Stimulated activated CD8-positive, alpha-beta memory T cell treated with anti-CD3 and anti-CD28 coated beads, Interleukin-15, amount 100 ng/mL, for 4 hours (primary cell): ENCODE measurements around the gene AFG1L.
"Not testable (repeated sequence)": the region's sequence is repeated elsewhere in the genome, so short reads cannot be mapped to it uniquely, and the experiment has no call there.

Source experiments
- DNase-seq, 2 donors: peaks; one replicate each; pipeline ENCODE4 v3.0.0-alpha.2; 2020; ENCODE audit warnings: low read depth in 2 of 2

AFG1L gene

DNA sequence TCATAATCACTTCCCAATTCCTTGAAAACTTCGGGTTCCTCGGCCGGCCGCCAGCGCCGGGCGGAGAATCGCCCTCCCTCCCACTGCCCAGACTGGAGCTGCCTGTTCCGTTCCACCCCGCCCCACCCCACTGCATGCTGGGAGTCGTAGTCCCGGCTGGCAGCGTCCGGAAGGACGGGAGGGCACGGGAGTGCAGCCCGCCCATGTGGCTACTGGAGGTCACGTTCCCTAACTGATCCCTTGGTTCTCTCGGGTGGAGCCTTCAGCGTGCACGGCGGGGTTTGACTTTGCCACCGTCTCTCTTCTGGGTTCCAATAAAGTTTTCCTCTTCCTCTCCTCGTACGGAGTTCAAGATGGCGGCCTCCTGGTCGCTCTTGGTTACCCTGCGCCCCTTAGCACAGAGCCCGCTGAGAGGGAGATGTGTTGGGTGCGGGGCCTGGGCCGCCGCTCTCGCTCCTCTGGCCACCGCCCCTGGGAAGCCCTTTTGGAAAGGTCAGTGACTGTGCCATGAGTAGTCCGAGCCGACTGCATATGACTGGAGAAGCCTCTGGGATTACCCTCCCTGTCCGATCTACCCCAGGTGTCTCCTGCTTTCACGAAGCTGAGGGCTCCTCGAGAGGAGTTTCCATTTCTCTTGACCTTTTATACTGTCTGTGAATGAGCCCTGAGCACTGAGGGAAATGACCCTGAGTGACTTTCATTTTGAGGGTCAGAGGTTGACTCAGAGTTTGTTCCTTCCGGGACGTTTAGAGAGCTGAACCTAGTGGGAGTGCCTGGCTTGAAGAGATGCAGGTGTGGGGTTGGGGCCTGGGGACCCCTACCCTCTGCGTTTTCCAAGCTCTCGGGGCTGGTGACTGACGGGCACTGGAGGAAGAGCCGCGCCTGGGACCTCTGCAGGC lies at the start of gene AFG1L:
Gene AFG1L (plus strand): TSS at position 328 of the 899 bp plus-strand sequence. CDS start 26 bp downstream, at position 354.
- DNase-seq = peak; percentile 73 to 78

DNA sequence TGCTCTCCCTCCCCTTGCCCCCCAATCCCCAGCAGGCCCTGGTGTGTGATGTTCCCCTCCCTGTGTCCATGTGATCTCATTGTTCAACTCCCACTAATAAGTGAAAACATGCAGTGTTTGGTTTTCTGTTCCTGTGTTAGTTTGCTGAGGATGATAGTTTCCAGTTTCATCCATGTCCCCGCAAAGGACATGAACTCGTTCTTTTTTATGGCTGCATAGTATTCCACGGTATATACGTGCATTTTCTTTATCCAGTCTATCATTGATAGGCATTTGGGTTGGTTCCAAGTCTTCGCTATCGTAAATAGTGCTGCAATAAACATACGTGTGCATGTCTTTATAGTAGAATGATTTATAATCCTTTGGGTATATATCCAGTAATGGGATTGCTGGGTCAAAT lies 49.8 kb upstream of the AFG1L start:
- not testable (repeated sequence) for DNase-seq

DNA sequence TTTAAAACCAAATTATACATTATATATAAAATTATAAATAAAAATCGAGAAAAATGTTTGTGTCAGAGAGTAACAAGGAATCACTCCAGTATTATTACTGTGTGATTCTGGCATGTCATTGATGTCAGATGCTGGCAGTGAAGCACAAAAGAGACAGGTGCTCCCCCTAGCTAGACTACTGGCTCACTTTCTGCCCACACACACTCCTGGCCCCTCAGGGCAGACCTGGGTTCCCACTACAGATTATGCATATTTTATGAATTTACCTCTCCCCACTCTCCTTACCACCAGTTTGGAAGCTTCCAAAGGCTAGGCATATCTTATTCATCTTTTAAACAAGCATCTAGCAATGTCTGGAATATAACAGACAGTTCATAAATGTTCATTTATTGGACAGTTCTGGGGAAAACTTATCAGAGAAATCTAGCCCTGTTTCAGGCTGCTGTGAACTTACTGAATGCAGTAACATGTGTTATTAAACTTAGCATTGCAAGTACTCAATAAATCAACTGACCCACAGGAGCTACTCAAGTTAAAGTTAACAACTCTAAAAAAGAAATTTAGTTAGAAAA lies 46.8 kb upstream of the AFG1L start:
- no peak for DNase-seq

DNA sequence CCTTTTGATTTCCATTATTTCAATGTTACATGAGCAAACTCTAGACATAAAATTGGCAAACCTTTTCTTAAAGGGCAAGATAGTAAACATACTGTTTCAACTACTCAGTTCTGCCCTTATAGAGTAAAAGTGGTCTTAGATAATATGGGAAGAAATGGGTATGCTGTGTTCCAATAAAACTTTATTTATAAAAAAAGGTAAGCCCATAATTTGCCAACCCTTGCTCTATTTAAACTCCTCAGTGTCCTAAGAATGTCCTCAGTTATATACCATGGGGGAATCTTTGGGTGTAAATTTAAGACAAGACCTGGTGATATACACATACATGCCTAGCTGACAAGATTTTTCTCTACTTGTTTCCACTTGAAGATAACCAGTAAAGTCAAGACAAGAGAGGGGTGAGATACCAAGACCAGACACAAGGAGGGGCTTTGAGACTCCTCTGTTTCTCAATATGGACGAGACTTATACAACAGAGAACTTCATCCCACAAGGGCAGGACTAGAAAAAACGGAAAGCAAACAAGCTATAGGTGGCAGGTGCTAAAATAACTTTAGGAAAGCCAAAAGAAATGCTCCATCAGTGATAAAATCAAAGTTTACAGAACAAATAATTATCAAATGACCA lies 44.5 kb upstream of the AFG1L start:
- DNase-seq = no peak

DNA sequence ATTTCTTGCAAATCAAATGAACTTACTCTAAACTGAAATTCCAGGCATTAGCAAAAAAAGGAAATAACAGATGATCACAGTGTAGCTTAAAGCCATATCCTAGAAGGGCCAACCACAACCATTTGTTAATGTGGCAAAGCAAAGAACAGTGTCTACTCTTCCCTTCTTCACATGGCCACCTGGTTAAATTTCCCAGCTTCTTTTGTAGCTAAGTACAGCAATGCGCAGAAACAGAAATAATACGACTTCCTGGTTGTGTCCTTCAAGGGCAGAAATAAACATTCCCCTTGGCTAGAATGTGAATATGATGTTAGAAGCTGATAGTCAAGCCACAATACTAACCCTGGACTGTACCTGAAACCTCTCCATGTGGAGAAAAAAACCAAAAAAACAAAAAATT lies 43.6 kb upstream of the AFG1L start:
- no peak for DNase-seq

DNA sequence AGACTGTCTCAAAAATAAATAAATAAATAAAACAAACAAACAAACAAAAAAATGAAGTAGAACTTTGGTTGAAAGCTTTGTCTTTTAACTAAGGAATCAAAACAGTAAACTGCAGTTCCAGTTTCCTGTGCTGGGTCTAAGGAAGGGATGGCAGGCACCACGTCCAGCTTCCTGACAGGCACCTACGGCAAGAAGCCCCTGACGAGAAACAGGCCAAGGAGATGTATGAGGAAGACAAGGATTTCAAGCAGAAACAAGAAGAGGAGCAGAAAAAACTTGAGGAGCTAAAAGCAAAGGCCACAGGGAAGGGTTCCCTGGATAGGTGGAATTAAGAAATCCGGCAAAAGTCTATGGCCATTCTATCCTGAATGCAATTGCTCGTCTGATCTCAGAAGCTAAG lies 42.8 kb upstream of the AFG1L start:
- DNase-seq = no peak

DNA sequence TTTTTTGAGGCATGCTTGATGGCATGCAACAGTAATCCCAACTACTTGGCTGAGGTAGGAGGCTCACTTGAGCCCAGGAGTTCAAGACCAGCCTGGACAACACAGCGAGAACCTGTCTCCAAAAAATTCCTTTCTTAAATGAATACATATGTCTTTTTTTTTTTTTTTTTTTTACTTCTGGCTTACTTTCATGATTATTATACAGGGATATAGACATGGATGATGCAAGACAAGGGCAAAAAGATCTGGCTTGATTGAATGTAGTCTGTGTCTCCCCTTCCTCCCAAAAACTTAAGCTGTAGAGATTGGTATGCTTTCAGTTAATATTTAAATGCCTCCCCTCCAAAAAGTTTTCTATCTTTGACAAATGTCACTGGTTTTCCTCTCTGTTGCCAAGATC lies 41.6 kb upstream of the AFG1L start:
- DNase-seq = no peak

DNA sequence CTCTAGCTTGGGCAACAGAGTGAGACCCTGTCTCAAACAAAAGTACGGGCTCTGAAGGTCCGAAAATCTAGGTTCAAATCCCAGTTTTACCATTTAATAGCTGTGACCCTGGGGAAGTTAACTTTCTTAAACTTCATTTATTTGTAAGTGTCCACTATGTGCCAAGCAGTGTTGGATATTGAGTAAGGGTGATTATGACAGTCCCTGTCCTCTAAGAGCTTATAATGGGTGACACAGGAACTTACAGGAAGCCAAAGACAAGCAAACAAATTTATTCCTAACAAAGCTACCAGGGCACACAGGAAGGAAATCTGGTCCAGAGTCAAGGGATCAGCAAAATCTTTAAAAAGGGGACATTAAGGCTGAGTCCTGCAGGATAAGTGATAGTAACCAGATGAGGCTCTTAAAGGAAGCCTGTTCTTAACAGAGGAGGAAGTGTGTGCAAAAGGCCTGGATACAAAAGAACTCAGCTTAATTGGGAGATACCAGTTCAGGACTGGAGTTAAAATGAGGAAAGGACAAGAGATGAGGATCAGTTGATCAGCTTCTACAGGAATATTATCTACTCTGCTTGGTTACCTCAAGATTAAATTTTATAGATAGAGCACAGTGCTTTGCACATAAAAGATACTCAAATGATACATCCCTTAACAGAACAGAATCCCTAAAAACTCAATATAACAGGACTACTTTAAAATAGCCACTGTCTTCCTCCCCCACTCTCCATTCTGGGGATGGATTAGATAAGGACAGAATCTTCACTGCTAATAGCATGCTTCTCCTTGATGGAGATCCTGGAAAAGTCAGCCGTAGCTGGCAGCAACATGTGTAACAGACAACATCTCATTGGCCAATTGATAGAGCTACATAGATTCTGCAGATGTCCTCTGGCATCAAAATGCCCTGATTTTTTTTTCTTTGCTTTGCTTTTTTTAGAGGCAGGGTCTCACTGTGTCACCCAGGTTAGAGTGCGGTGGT lies 40.1 kb upstream of the AFG1L start:
- no peak for DNase-seq

DNA sequence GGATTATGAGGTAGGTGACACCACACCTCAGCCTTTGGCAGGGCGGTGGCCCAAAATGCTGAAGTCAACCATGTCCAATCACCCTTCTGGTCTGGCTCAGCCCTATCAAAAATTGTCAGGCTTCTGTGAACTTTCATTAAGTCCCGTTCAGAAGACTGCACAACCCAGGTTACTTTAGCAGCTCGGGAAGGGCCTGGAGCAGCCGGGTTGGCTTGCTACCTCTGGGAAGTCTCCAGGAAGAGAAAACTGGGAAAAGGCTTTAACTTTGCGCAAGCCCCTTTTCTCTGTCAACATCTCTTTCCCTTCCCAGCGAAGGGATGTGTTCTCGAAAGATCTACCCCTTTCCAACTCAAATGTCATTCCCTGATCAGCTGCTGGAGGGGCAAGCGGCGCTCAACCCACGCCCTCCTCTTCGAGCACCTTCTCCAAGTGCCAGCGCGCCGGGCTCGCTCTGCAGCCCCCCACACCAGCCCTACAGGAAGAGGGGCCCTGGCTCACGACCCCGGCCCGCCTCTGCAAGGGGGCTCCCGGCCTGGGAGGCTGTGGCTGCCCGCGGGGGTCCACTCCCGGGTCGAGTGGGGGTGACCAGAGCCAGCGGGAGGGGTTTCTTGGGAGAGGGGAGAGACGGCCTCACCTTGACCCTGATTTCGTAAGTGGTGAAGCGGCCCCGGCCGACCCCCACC lies 34.6 kb upstream of the AFG1L start:
- peak in 1 of 2 donors; percentile 1 for DNase-seq

DNA sequence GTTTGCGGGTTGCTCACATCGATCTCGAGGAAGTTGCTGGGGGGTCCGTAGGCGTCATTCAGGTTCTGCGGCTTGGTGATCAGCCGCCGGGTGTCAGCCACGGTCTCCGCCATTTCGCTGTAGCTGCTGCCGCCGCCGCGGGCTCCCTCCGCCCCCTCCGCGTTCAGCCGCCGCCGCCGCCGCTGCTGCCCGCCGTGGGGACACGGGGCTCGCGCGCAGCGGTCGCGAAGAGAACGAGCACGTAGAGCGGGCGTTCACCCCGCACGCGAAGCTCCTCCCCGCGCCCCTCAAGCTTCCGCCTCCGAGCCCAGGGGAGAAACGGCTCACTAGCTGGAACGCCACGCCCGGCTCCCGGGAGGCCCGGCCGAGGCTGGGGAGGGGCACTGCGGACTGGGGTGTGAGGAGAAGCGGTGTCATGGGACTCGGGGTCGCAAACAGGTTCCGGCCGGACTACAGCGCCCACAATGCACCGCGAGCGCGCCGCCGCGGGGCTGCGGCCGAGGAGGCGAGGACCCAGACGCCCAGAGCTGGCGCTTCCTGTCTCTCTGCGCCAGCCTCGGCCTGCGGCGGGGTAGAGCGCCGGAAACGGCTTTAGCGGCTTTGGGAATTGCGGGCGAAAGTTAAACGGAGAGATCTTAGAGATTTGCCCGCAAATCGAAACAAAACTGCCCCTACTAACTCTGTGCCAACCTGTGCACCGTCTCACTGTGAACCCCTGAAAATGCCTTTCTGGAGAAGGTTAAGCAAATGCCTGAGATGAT lies 33.9 kb upstream of the AFG1L start, which contains the start of gene SNX3:
Gene SNX3 (minus strand): TSS at position 232 of the 761 bp plus-strand sequence. CDS start 119 bp downstream, at position 113.
- peak; percentile 67 to 81 for DNase-seq

DNA sequence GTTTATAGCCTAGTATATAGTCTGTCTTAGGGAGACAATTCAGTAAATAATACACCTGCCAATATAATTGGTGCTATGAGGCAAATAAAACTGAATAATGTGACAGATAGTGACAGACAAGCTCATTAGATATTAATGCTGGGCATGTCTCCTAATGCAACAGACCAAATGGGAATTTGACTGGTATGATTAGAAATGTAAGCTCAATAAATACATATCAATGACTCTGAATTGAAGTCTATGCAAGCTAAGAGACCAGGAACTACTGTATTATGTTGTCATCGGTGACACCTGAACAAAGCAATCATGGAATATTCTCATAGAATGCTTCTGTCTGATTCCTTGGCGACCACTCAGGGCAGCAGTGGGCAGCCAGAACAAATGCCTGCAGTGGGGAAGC lies 31.5 kb upstream of the AFG1L start:
- DNase-seq = no peak

DNA sequence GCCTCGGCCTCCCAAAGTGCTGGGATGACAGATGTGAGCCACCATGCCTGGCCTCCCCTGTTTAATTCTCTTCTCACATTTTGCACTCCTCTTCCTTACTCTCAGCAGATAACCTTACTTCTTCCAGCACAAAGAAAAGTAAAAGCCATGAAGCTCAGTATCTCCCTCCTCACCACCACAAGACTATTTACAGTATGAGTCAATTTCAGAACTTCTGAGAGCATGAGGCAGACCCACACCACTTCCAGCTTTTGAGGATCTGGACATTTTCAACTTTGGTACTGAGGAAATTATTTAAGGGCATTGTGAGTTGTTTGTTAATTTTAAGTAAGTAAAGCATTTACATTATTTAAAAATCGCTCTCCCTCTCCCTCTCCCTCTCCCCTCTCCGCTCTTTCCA lies 26.0 kb upstream of the AFG1L start:
- no peak for DNase-seq

DNA sequence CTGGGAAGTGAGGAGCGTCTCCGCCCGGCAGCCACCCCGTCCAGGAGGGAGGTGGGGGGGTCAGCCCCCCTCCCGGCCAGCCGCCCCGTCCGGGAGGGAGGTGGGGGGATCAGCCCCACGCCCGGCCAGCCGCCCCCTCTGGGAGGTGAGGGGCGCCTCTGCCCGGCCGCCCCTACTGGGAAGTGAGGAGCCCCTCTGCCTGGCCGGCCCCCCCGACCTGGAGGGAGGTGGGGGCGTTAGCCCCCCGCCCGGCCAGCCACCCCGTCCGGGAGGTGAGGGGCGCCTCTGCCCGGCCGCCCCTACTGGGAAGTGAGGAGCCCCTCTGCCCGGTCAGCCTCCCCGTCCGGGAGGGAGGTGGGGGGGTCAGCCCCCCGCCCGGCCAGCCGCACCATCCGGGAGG lies 24.9 kb upstream of the AFG1L start:
- DNase-seq = not testable (repeated sequence)

DNA sequence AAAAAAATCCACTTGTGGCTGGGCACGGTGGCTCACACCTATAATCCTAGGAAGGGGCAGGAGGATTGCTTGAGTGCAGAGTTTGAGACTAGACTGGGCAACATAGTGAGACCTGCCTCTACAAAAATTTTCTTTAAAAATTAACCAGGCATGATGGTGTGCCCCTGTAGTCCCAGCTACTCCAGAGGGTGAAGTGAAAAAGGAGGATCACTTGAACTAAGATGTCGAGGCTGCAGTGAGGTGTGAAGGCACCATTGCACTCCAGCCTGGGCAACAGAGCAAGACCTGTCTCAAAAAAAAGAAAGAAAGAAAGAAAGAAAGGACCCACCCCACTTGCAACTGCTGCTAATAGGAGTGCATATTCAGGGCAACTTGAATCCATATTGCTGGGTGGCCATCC lies 20.3 kb upstream of the AFG1L start:
- no peak for DNase-seq

DNA sequence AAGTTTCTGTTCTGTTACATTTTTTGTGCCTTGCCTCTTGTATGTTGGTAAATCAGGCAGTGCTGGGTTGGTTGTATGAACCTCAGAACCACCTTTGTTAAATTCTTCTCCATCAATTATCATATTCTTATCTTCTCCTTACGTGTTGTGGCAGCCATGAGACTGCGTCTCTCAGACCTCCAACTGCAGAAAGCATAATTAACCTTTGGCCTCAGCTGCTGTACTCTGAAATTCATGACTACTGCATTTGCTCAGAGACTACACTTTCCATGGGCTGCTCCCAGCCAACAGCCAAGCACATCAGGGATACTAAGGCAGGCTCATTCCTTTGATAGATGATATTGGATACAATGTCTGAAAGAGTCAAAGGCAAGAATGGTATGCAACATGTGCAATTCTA lies 18.9 kb upstream of the AFG1L start:
- DNase-seq = no peak

DNA sequence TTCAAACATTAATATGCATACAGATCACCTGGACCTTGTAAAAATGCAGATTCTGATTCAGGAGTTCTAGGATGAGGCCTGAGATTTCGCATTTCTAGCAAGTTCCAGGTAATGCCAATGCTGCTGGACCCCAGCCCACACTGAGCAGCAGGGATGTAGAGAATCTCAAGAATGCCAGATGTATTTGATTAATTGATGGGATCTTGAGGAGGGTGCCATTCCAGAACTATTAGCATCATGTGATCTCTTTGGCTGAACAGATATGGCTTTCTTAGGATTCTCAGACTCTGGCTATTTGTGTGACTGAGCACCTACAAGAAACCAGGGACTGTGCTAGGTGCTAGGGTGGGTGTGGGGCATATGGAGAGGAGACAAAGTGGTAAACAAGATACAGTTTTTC lies 17.6 kb upstream of the AFG1L start:
- no peak for DNase-seq

DNA sequence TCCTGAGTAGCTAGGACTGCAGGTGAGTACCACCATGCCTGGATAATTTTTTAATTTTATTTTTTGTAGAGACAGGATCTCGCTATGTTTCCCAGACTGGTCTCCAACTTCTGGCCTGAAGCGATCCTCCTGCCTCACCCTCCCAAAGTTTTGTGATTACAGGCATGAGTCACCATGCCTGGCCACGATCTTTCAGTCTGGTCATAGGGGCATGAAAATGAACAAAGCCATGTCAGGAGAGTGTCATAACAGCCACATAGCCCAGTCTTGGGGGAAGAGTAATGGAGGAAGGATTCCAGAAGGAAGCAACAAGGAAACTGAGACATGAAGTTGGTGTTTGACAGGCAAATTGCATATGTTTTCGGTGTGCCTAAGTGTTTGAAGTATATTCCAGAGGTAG lies 17.0 kb upstream of the AFG1L start:
- DNase-seq = no peak

DNA sequence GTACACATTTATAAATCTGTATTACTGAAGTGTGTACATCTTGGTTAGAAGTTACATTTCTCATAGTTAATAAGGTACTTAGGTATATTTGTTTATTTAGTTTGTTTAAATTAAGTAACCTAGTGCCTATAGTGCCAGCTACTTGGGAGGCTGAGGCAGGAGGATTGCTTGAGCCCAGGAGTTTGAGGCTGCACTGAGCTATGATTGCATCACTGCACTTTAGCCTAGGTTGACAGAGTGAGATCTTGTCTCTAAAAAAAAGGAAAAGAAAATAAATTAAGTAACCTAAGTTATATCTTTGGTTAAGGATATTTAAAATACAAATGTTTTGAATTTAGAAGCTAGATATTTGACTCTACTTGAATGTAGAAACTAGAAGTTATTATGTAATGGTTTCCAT lies 9.5 kb upstream of the AFG1L start:
- DNase-seq = no peak

DNA sequence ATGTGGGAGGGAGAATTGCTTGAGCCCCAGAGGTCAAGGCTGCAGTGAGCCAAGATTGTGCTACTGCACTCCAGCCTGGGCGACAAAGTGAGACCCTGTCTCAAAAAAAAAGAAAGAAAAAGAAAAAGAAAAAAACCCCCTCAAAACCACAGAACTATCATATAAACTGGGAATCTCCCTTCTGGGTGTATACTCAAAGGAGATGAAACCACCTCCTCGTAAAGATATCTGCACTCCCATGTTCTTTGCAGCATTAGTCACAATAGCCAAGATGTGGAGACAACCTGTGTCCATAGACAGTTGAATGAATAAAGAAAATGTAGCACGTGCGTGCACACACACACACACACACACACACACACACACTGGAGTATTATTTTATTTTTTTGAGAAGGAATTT lies 8.5 kb upstream of the AFG1L start:
- DNase-seq = no peak

DNA sequence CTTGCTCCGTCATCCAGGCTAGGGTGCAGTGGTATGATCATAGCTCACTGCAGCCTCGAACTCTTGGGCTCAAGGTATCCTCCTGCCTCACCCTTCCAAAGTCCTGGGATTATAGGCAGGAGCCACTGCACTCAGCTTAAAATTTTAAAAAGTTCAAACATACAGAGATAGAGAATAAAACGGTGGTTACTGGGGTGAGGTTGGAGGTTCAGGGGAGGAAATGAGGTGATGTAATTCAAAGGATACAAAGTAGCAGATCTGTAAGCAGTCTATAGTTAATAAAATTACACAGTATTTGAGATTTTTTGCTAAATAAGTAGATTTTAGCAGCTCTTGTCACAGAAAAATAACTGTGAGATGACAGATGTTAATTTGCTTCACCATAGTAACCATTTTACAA lies 7.5 kb upstream of the AFG1L start:
- DNase-seq = no peak
